Measurements from ENCODE around the gene COMMD3. TPM values are rescaled to one million over a fixed set of nuclear protein-coding genes. Genes with fewer than 3 reads are reported as not detected.

Gene COMMD3
- total and polyA plus RNA-seq, 2 donors (not counting 1 experiment from before 2014, with no cell fraction given) = 46.0 to 74.3 TPM

DNA sequence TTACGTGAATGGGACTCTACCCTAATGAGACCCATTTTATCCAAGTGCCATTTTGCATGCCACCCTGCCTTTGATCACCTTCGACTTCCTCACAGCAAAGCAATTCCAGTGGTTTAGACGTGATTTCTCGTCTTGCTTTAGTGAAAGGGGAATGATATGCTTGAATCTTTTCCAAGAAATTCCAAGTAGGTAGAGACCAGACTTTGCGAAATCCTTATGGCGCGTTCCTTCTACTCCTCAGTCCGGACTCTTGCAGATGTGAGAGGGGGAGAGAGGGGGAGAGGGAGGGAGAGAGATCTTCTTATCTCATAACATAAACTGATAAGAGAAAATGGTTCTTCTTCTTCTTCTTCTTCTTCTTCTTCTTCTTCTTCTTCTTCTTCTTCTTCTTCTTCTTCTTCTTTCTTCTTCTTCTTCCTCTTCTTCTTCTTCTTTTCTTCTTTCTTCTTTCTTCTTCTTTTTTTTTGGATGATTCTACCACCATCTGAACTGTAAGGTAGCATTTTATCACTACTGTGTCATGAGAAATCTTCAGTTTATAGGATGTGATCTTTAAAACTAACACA, 30.0 kb downstream of the COMMD3 start:
- no peak for ATAC-seq (ENCODE audit: low read depth)
- CTCF ChIA-PET = interaction anchor here (0.8 to 1.4 kb wide), 2 partner anchors 352 to 828 kb away, joined by 4 read pairs; no protein-coding TSS in a partner anchor
- Mint-ChIP-seq H3K4me3 (peak overlapping the region; percentile 50), H3K27ac (peak overlapping the region; percentile 75), H3K4me1 (peaks cover 21% of the 10 kb centered on the region), H3K27me3 (peaks cover 47% of the 10 kb centered on the region), H3K9me3 (ENCODE audit: insufficient read depth) (peaks cover 2% of the 10 kb centered on the region)
- Histone ChIP-seq H2AFZ (ENCODE audit: insufficient read depth, low read depth, low read length, poor library complexity, severe bottlenecking) (no peak overlapping the region), H3K9ac (ENCODE audit: low read length) (no peak overlapping the region), H3K36me3 (replicated peaks in 1 of 2; ENCODE audit: control extremely low read depth in 1 of 2, control insufficient read depth in 1 of 2, extremely low read depth in 1 of 2, insufficient read depth in 2 of 2, low read length in 1 of 2) (no peaks in the 10 kb centered on the region), H3K4me2 (replicated peaks; ENCODE audit: low read depth, low read length, poor library complexity, severe bottlenecking) (no peak overlapping the region), H3K4me3 (ENCODE audit: control extremely low read depth in 1 of 5, extremely low read depth in 1 of 5, insufficient read depth in 1 of 5, low read depth in 2 of 5, low read length in 4 of 5) (peak overlapping the region in 1 of 5 experiments; percentile 4), H3K4me1 (ENCODE audit: control insufficient read depth in 2 of 2, insufficient read depth in 2 of 2, low read length in 2 of 2) (peaks cover 17 to 32% of the 10 kb centered on the region in 2 donors), H3K79me2 (ENCODE audit: control insufficient read depth, insufficient read depth, low read length) (no peaks in the 10 kb centered on the region), H3K9me3 (ENCODE audit: control extremely low read depth in 1 of 3, control insufficient read depth in 2 of 3, insufficient read depth in 1 of 3, low read length in 2 of 3) (peaks cover 8 to 14% (median 11%) of the 10 kb centered on the region in 3 donors), H3K27ac (ENCODE audit: low read length in 2 of 2) (no peak overlapping the region), H4K20me1 (ENCODE audit: control insufficient read depth, insufficient read depth, low read length, poor library complexity, severe bottlenecking) (no peaks in the 10 kb centered on the region), H3K27me3 (replicated peaks in 1 of 4; ENCODE audit: control extremely low read depth in 1 of 4, control insufficient read depth in 3 of 4, insufficient read depth in 4 of 4, low read length in 3 of 4) (peaks cover 11 to 64% (median 51%) of the 10 kb centered on the region in 4 experiments)
- TF ChIP-seq, protein P1, sequence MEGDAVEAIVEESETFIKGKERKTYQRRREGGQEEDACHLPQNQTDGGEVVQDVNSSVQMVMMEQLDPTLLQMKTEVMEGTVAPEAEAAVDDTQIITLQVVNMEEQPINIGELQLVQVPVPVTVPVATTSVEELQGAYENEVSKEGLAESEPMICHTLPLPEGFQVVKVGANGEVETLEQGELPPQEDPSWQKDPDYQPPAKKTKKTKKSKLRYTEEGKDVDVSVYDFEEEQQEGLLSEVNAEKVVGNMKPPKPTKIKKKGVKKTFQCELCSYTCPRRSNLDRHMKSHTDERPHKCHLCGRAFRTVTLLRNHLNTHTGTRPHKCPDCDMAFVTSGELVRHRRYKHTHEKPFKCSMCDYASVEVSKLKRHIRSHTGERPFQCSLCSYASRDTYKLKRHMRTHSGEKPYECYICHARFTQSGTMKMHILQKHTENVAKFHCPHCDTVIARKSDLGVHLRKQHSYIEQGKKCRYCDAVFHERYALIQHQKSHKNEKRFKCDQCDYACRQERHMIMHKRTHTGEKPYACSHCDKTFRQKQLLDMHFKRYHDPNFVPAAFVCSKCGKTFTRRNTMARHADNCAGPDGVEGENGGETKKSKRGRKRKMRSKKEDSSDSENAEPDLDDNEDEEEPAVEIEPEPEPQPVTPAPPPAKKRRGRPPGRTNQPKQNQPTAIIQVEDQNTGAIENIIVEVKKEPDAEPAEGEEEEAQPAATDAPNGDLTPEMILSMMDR (IDR thresholded peaks at IDR 0.05) = no peak
- TF ChIP-seq EZH2 (IDR thresholded peaks at IDR 0.05; ENCODE audit: borderline replicate concordance, insufficient read depth, low read depth, low read length, poor library complexity, severe bottlenecking) = no peak
- DNase-seq = peak; percentile 49
- POLR2A ChIA-PET = no interaction called here
- 83% methylated on average over 1 of the region's 8 CpGs for WGBS (ENCODE audit: insufficient coverage)
- intact Hi-C loops (cut with micrococcal nuclease) = loop anchor here (5.0 kb wide), 1 partner anchor 641 kb away; no protein-coding TSS in a partner anchor

DNA sequence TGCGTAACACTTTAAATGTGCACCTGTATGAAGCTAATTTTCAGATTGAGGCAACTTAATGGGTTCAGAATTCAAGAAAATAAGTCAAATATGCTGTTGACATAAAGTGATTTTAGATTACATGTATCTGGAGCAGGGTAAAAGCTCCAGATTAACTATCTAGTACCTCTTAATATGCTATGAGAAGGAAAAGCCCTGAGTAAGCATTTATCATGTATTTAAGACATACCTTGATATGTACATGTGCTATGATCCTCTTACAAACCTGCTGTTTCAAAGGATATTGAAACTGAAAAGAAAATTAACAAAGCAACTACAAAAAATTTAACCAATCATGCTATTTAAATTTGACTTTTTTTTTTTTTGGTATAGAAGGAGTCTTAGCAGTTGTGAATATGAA, 33.6 kb downstream of the COMMD3 start:
- H3K4me1 ChIP-seq (ENCODE audit: control insufficient read depth in 2 of 2, insufficient read depth in 2 of 2, low read length in 2 of 2) = peaks cover 10 to 12% of the 10 kb centered on the region in 2 donors
- Mint-ChIP-seq H3K9me3 (ENCODE audit: insufficient read depth) (peaks cover under 1% of the 10 kb centered on the region), H3K4me3 (no peak overlapping the region), H3K27ac (no peak overlapping the region), H3K4me1 (peaks cover 5% of the 10 kb centered on the region), H3K27me3 (peaks cover 24% of the 10 kb centered on the region)
- intact Hi-C loops (cut with micrococcal nuclease) = loop anchor here (5.0 kb wide), 1 partner anchor 638 kb away; no protein-coding TSS in a partner anchor
- no peak overlapping the region for H3K4me3 ChIP-seq (ENCODE audit: control extremely low read depth in 1 of 5, extremely low read depth in 1 of 5, insufficient read depth in 1 of 5, low read depth in 2 of 5, low read length in 4 of 5)
- H3K79me2 ChIP-seq (ENCODE audit: control insufficient read depth, insufficient read depth, low read length) = no peaks in the 10 kb centered on the region
- H3K27ac ChIP-seq (ENCODE audit: low read length in 2 of 2) = no peak overlapping the region
- H4K20me1 ChIP-seq (ENCODE audit: control insufficient read depth, insufficient read depth, low read length, poor library complexity, severe bottlenecking) = no peaks in the 10 kb centered on the region
- H3K36me3 ChIP-seq (replicated peaks in 1 of 2; ENCODE audit: control extremely low read depth in 1 of 2, control insufficient read depth in 1 of 2, extremely low read depth in 1 of 2, insufficient read depth in 2 of 2, low read length in 1 of 2) = no peaks in the 10 kb centered on the region
- ATAC-seq (ENCODE audit: low read depth) = no peak
- H3K4me2 ChIP-seq (replicated peaks; ENCODE audit: low read depth, low read length, poor library complexity, severe bottlenecking) = no peak overlapping the region
- POLR2A ChIA-PET = interaction anchor here (0.7 kb wide), 1 partner anchor 10 kb away, joined by 3 read pairs; no protein-coding TSS in a partner anchor
- no CpG with 5 or more reads among the region's 1 CpG for WGBS (ENCODE audit: insufficient coverage)
- peaks cover 6 to 14% (median 8%) of the 10 kb centered on the region in 3 donors for H3K9me3 ChIP-seq (ENCODE audit: control extremely low read depth in 1 of 3, control insufficient read depth in 2 of 3, insufficient read depth in 1 of 3, low read length in 2 of 3)
- H3K27me3 ChIP-seq (replicated peaks in 1 of 4; ENCODE audit: control extremely low read depth in 1 of 4, control insufficient read depth in 3 of 4, insufficient read depth in 4 of 4, low read length in 3 of 4) = peaks cover 10 to 29% (median 23%) of the 10 kb centered on the region in 4 experiments
- no peak for TF ChIP-seq EZH2 (IDR thresholded peaks at IDR 0.05; ENCODE audit: borderline replicate concordance, insufficient read depth, low read depth, low read length, poor library complexity, severe bottlenecking)
- TF ChIP-seq, protein P1 (IDR thresholded peaks at IDR 0.05) = no peak
- H3K9ac ChIP-seq (ENCODE audit: low read length) = no peak overlapping the region
- CTCF ChIA-PET = interaction anchor here (0.7 kb wide), 1 partner anchor 11 kb away, joined by 4 read pairs; no protein-coding TSS in a partner anchor
- no peak for DNase-seq
- H2AFZ ChIP-seq (ENCODE audit: insufficient read depth, low read depth, low read length, poor library complexity, severe bottlenecking) = no peak overlapping the region

Measured in B cell (primary cell).